Tibial nerve (tissue), 3 donors: Measurements from ENCODE around the gene AUTS2.

Experiments used
- POLR2A ChIP-seq, 2 donors: fragments of 450-650 bp; IDR thresholded peaks; one replicate each; pipeline ENCODE4 v1.6.1; 2017; ENCODE audit warnings: antibody characterized with exemption in 2 of 2, mild to moderate bottlenecking in 2 of 2, moderate library complexity in 2 of 2
- TF ChIP-seq, protein P1 (sequence below), 5 experiments: fragments of 200-600 bp in 3 of 5; fragments of 450-650 bp in 2 of 5; sonication (generic) in 3 of 5; IDR thresholded peaks; one replicate each; pipeline ENCODE4 v1.5.1; 2016 to 2019; ENCODE audit warnings: antibody characterized with exemption in 5 of 5, mild to moderate bottlenecking in 3 of 5, moderate library complexity in 2 of 5

DNA sequence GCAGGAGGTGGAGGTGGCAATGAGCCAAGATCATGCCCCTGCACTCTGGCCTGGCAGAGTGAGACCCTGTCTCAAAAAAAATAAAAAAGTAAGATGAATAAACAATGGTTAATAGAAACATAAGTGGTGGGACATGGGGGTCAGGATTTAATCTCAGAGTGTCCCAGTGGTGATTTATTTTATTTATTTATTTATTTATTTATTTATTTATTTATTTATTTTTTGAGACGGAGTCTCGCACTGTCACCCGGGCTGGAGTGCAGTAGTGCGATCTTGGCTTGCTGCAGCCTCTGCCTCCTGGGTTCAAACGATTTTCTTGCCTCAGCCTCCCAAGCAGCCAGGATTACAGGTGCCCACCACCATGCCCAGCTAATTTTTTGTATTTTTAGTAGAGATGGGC lies 1051.0 kb downstream of the AUTS2 start:
- TF ChIP-seq, protein P1, sequence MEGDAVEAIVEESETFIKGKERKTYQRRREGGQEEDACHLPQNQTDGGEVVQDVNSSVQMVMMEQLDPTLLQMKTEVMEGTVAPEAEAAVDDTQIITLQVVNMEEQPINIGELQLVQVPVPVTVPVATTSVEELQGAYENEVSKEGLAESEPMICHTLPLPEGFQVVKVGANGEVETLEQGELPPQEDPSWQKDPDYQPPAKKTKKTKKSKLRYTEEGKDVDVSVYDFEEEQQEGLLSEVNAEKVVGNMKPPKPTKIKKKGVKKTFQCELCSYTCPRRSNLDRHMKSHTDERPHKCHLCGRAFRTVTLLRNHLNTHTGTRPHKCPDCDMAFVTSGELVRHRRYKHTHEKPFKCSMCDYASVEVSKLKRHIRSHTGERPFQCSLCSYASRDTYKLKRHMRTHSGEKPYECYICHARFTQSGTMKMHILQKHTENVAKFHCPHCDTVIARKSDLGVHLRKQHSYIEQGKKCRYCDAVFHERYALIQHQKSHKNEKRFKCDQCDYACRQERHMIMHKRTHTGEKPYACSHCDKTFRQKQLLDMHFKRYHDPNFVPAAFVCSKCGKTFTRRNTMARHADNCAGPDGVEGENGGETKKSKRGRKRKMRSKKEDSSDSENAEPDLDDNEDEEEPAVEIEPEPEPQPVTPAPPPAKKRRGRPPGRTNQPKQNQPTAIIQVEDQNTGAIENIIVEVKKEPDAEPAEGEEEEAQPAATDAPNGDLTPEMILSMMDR (IDR thresholded peaks at IDR 0.05) = no peak
- TF ChIP-seq POLR2A (IDR thresholded peaks at IDR 0.05) = no peak
